Duodenal mucosa (tissue), 2 donors: ENCODE measurements around the gene RASA3.
A peak's percentile ranks its signal among the peaks of the same experiment; 100 is the strongest.

Source experiments
- H3K27ac ChIP-seq: one replicate; pipeline ENCODE4 v1.7.0; 2013; ENCODE audit warnings: low read depth, low read length
- H3K27me3 ChIP-seq, 2 donors: one replicate each; pipeline ENCODE4 v1.7.0; 2013; ENCODE audit warnings: low read length in 2 of 2, control low read depth in 1 of 2; ENCODE audit not compliant: insufficient read depth in 2 of 2, control insufficient read depth in 1 of 2
- H3K36me3 ChIP-seq, 2 donors: one replicate each; pipeline ENCODE4 v1.7.0; 2013; ENCODE audit warnings: low read length in 2 of 2, control low read depth in 1 of 2; ENCODE audit not compliant: insufficient read depth in 2 of 2, control insufficient read depth in 1 of 2
- H3K4me1 ChIP-seq, 2 donors: one replicate each; pipeline ENCODE4 v1.7.0; 2013; ENCODE audit warnings: low read length in 2 of 2, control low read depth in 1 of 2; ENCODE audit not compliant: insufficient read depth in 2 of 2, control insufficient read depth in 1 of 2
- H3K4me3 ChIP-seq, 2 donors: one replicate each; pipeline ENCODE4 v1.7.0; 2013; ENCODE audit warnings: low read length in 2 of 2, low read depth in 1 of 2
- H3K9ac ChIP-seq, 2 donors: one replicate each; pipeline ENCODE4 v1.7.0; 2013; ENCODE audit warnings: low read length in 2 of 2, low read depth in 1 of 2
- H3K9me3 ChIP-seq, 2 donors: one replicate each; pipeline ENCODE4 v1.7.0; 2013; ENCODE audit warnings: low read length in 2 of 2, control low read depth in 1 of 2; ENCODE audit not compliant: control insufficient read depth in 1 of 2

RASA3 gene

DNA sequence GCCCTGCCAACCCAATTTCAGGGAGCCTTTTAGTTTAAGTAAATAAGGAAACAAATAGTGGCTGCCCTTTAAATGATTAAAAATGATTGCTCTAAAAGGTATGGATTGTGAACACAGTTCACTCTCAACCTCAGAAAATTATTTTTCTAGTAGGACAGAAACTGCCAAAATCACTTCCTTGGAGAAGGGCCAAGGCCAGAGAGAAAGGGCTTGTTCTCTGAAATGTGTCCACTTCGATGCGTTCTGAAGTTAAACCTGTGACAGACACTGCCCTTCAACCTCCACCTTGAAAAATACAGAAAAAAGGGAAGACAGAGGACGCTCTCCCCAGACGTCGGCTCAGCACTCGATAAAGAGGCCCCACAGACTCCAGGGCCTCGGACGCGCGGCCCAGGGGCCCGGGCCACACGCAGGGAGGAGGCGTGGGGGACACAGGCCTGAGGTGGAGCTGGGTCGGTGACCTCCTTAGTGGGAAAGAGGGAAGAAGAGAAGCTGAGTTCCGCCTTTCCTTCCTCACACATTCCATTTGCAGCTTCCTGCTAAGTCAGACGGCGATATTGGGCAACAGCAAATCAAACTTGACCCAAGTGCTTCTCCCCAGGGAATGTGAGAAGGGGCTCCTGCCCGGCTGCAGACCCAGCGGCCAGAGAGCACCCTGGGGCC, 63.6 kb downstream of the RASA3 start:
- Histone ChIP-seq H3K4me1 (peaks cover 46 to 50% of the 10 kb centered on the region in 2 donors), H3K9me3 (no peaks in the 10 kb centered on the region), H3K9ac (peak overlapping the region; percentile 31 to 47), H3K27me3 (no peaks in the 10 kb centered on the region), H3K27ac (peak overlapping the region; percentile 41), H3K36me3 (no peaks in the 10 kb centered on the region), H3K4me3 (no peak overlapping the region)

DNA sequence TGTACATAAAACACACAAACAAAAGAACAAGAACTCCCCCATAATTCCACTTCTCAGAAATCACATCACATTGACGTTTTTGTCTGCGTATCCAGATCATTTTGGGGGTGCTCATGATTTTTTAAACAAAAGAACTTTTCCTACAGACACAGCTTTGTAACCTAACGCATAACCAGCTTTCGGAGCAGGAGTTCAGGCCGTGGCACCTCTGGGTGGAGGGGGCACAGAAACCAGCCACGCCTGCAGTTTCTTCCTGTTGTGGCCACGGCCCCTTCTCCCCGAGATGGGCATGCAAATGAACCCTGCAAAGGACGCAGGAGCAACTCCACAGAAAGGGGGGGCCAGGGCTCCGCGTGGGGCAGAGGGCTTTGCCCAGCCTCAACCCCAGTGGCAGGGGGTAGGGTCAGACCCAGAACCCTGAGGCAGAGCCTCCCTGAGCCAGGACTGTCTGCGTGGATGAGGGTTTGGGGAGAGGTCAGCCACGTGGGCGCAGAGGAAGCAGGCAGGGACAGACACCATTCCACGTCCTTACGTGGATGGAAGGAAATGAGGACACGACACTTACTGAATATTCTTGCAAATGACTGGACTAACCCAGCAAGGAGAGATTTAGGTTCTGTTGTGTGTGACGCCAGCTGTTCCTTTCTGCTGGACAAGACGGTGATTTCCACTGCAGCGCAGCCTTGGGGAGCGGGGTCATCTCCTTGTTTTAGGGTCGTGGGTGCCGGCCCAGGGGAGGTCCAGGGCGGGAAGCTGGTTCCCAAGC, 64.4 kb downstream of the RASA3 start:
- Histone ChIP-seq H3K36me3 (no peaks in the 10 kb centered on the region), H3K27me3 (no peaks in the 10 kb centered on the region), H3K9me3 (no peaks in the 10 kb centered on the region), H3K27ac (peak overlapping the region; percentile 41), H3K9ac (peak overlapping the region; percentile 31 to 47), H3K4me3 (no peak overlapping the region), H3K4me1 (peaks cover 51 to 55% of the 10 kb centered on the region in 2 donors)

DNA sequence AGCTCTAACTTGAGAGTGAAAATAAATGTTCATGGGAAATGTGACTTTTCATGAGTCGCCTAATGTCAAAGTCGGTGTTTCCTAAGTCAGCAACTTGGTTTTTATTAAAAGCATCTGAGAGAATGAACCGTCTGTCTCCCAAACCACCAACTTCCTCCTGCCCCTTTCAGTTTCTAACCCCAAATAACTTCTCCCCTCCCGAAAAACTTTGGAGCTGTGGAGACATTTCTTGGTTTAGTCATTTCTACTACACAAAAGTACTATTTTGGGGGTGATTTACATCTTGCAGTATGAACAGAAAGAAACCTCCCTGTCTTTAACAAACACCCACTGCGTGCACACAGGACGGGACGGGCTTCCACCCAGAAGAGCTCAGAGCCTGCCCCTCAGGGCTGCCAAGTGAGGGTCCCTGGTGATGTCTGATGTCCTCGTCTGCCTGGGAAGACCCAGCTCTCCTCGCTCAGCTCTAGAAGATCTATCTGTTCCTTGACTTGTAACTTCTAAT, 65.0 kb downstream of the RASA3 start:
- Histone ChIP-seq H3K27ac (no peak overlapping the region), H3K4me3 (no peak overlapping the region), H3K9me3 (no peaks in the 10 kb centered on the region), H3K36me3 (no peaks in the 10 kb centered on the region), H3K9ac (no peak overlapping the region), H3K4me1 (peaks cover 51 to 59% of the 10 kb centered on the region in 2 donors), H3K27me3 (no peaks in the 10 kb centered on the region)

DNA sequence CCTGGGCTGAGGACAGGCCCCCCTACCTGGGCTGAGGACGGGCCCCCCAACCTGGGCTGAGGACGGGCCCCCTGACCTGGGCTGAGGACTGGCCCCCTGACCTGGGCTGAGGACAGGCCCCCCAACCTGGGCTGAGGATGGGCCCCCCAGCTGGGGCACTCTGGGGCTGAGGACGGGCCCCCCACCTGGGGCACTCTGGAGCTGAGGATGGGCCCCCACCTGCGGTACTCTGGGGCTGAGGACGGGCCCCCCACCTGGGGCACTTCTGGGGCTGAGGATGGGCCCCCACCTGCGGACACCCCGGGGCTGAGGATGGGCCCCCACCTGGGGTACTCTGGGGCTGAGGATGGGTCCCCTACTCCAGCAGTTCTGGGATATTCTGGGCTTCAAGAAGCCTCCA, 65.5 kb downstream of the RASA3 start:
- H3K9ac ChIP-seq, result no peak overlapping the region
- H3K9me3 ChIP-seq, result no peaks in the 10 kb centered on the region
- no peaks in the 10 kb centered on the region for H3K36me3 ChIP-seq
- no peak overlapping the region for H3K4me3 ChIP-seq
- peak overlapping the region; percentile 49 for H3K27ac ChIP-seq
- H3K27me3 ChIP-seq, result no peaks in the 10 kb centered on the region
- H3K4me1 ChIP-seq, result peaks cover 51 to 59% of the 10 kb centered on the region in 2 donors

DNA sequence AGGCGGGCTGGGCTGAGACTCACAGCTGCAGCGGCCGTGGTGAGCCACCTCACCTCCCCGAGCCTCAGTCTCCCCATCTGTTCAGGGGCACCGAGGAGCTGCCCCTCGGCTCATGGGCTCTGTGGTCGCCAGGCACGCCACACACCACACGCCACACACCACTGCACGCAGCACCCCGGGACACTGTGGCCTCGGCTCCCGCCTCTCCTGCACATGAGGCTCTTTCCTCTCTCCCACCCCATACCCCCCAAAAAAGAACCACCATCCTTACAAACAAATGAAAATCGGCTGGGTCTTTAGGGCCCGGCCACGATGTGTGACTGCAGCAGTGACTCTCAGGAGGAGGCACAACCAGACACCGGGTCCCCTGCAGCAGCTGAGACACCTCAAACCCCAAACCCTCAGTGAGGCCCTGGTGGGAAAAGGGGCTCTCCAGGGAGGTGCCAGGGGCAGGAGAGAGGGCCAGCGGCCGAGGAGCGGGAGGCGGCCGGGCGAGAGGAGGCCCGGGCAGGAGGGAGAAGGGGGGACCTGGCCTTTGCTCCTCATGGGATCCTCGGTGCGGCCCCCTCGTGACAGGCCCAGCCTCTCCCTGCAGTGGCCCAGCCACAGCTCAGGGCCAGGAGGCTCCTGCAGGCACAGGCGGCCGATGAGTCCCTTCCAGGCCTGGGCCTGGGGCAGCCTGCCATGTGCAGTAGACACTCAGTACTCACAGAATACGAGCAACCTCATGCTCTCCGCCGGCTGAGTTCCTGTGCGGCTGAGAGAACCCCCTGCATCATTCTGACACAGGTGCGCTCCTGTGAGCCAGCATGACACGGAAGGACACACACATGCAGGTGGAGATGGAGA, 66.3 kb downstream of the RASA3 start:
- H3K4me3 ChIP-seq, result peak overlapping the region in 1 of 2 donors; percentile 66
- no peaks in the 10 kb centered on the region for H3K36me3 ChIP-seq
- no peaks in the 10 kb centered on the region for H3K9me3 ChIP-seq
- H3K27ac ChIP-seq, result peak overlapping the region; percentile 91
- H3K4me1 ChIP-seq, result peaks cover 51 to 59% of the 10 kb centered on the region in 2 donors
- peak overlapping the region in 1 of 2 donors; percentile 73 for H3K9ac ChIP-seq
- no peaks in the 10 kb centered on the region for H3K27me3 ChIP-seq

DNA sequence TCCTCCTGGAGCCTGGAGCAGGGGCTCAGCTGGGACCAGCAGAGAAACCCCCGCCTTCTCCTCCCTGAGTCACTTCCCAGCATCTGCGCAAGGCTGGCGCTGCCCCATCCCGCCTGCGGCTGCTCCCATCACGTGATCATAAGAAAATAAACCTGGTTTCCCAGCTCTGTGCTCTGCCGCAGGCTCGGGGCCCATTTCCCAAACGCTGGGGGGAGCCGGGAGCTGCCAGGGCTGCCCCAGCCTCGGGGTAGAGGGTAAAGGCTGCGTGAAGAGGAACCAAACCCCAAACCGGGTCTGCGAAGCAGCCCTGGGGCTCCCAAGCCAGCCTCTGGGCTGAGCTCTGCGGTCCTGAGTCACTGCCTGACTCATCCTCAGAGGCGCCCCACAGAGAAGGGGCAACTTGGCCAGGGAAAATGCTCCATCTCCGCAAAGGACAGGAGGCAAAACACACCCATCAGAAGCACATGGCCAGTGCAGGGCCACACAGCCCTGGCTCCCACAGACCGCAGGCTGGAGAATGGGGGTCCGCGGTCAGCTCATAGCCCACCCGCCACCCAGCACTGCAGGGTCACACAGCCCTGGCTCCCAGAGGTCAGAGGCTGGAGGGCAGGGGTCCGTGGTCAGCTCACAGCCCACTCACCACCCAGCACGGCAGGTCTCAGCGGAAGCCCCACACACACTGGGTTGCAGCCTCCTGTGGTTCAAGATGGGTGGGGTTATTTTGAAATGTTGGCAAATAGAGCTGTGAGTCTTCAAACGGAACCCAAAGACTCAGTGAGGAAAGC, 67.1 kb downstream of the RASA3 start:
- no peaks in the 10 kb centered on the region for H3K27me3 ChIP-seq
- H3K27ac ChIP-seq, result peak overlapping the region; percentile 91
- H3K4me1 ChIP-seq, result peaks cover 51 to 59% of the 10 kb centered on the region in 2 donors
- H3K9me3 ChIP-seq, result no peaks in the 10 kb centered on the region
- H3K4me3 ChIP-seq, result peak overlapping the region; percentile 66 to 71
- peak overlapping the region; percentile 69 to 73 for H3K9ac ChIP-seq
- H3K36me3 ChIP-seq, result no peaks in the 10 kb centered on the region

DNA sequence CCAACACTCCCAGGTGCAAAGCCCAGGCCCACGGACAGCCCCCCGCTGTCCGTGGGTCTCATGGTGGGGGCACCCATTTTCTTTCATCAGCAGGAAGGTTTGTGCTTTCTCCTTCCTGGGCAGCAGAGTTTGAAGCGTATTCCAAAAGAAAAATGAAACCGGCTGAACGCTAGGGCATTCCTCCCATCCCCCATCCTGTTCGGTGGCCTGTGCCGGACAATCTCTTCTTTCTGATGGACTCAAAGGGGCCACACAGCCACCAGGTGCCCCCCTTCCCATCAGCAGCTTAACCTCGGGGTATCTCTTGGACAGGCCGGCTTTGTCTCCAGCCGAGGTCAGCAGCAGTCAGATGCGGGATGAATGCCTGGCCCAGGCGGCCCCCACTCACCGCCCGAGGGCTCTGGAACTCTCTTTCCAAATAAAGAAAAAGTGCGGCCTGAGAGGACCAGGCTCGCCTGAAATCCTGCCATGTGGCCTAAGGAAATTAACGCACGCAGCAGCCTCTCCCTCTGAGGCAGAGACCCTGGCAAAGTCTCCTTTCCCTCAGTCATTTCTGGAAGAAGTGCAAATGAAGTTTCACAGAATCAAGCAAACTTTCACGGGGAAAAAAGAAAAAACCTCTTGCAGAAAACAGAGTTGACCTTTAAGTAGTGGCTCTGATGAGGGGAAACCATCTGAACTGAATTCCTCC, 67.8 kb downstream of the RASA3 start:
- Histone ChIP-seq H3K4me3 (peak overlapping the region; percentile 66 to 71), H3K36me3 (no peaks in the 10 kb centered on the region), H3K4me1 (peaks cover 51 to 59% of the 10 kb centered on the region in 2 donors)

DNA sequence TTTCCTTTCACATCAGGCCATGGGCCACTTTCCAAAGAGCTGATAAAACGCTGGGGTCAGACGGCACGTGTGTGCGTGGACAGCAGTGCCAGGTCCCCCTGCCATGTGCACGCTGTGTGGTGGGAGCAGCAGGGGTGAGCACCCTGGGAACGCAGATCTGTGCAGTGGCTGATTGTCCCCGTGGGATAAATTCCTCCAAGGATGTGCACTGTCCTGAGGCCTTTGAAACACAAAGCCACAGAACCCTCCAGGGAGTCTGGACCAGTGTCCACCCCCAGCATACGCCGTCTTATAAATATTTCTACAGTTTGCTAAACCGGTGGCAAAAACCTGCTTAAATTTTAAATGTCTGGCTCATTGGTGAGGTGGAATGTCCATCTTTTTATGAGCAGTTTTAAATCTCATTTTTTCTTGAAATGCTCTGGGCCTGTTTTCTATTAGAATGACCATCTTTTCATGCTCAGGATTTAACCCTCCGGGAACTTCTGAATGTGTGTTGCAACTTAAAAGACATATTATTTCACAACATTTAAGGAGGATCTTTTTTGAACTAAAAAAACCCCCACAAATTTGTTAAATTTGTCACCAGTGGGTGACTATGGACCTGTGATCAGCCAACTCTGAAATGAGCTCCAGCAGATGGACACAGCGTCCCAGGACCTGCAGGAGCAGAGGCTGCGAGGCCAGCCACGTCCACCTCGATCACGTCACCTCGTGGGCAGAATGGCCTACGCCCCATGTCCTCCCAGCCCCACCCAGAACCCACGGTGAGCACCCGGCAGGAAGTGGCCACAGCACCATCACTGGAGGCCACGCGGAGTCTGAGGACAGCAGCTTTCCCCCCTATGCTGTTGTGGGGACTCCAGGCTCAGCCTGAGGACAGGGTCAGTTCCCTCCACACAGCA, 68.6 kb downstream of the RASA3 start:
- H3K27ac ChIP-seq, result peak overlapping the region; percentile 91
- peak overlapping the region; percentile 66 to 71 for H3K4me3 ChIP-seq
- no peaks in the 10 kb centered on the region for H3K27me3 ChIP-seq
- no peaks in the 10 kb centered on the region for H3K9me3 ChIP-seq
- H3K36me3 ChIP-seq, result no peaks in the 10 kb centered on the region
- peaks cover 46 to 55% of the 10 kb centered on the region in 2 donors for H3K4me1 ChIP-seq
- peak overlapping the region; percentile 69 to 73 for H3K9ac ChIP-seq

More for the DNA sequence above, 67.8 kb downstream of the RASA3 start:
- H3K27ac ChIP-seq, result peak overlapping the region; percentile 91
- H3K9me3 ChIP-seq, result no peaks in the 10 kb centered on the region
- no peaks in the 10 kb centered on the region for H3K27me3 ChIP-seq
- peak overlapping the region; percentile 69 to 73 for H3K9ac ChIP-seq
